NCI-H524 (cell line): ENCODE data around the gene HYAL1.
"Not testable (repeated sequence)": the region's sequence is repeated elsewhere in the genome, so short reads cannot be mapped to it uniquely, and the experiment has no call there.

Experiments
- DNase-seq, 2 experiments: peaks; one replicate each; lab custom pipeline; 2025; lab: John Stamatoyannopoulos, UW

Gene HYAL1

DNA sequence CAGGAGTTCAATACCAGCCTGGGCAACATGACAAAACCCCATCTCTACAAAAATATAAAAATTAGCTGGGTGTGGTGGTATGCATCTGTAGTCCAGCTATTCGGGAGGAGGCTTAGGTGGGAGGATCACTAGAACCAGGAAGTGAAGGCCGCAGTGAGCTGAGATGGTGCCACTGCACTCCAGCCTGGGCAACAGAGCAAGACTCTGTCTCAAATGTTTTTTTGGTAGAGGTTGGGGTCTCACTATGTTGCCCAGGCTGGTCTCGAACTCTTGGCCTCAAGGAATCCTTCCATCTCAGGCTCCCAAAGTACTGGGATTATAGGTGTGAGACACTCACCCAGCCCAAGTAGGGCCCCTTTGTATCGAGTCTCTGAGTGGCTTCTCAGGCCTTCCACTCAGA is 9.3 kb downstream of the HYAL1 start:
- DNase-seq = no peak

DNA sequence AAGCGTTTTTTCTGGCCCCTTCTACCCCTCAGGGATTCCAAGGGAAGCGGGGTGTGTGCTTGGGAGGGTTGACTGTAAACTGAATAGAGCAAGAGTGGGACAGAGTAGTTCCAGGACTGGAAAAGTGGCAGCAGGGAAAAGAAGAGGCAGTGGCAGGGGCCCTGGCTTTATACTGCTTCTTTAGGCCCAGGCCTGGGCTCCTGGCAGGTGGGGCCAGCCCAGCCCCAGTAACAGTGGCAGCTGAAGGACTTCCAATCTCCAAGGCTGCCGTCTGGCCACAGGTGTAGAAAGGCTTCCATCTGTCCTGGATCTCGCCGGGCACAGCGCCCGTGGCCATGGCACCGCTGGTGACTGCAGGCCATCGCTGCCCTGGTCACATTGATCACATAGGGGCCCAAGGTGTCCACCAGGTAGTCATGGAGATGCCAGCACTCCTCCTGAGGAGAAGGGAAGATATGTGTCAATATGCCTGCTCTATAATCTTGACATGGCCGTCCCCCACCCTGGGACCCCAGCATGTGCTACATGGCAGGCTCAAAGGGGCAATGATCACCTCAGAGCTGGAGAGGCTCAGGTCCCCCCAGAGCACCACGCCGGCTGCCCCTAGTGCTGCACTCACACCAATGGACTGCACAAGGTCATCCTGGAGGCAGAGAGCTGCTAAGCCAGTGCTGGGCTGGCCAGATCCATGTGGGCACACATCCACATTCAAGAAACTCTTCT is 10.1 kb downstream of the HYAL1 start:
- no peak for DNase-seq

DNA sequence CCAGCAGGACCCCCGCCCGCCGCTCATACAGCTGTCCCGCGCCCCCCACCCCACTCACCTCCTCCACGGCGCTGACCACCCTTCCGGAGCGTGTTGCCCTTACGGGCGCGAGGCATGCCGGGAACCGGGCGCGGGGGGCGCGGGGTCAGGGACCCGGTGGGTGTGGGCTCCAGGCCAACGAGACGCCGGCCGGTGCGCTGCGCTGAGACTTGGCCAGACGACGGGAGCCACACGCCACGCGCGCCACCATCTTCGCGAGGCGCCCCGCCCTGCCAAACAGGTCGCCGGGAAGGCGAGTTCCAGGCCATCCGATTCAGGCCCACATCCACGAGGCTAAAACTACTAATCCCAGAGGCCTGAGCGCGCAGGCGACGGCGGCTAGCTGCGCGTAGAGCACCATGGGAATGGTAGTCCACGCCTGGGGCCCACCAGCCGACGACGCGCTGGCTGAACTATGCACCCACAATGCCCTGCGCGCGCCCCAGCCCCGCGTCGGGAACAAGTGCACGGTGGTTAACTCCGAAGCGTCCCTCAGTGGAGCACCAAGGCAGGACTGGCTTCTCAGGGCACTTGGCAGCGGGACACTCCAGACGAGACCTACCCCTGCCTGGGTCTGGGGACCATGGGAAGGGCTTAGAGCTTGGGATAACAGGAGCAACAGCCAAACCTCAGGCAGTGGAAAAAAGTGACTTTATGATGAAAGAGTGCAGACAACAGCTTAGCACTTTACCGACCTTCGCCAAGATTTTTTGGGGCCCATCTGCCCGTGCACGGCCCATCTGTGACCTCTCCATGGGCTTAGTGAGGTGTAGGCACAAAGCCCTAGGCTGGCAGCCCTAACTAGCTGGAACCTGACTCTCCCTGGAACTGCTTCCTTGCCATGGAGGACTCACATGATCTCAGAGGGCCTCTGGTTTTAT is 11.0 kb downstream of the HYAL1 start, which contains the start of gene IFRD2:
Gene IFRD2 (minus strand): TSS at position 271 of the 920 bp plus-strand sequence. CDS start 155 bp downstream, at position 116.
- peak; percentile 93 to 97 for DNase-seq

DNA sequence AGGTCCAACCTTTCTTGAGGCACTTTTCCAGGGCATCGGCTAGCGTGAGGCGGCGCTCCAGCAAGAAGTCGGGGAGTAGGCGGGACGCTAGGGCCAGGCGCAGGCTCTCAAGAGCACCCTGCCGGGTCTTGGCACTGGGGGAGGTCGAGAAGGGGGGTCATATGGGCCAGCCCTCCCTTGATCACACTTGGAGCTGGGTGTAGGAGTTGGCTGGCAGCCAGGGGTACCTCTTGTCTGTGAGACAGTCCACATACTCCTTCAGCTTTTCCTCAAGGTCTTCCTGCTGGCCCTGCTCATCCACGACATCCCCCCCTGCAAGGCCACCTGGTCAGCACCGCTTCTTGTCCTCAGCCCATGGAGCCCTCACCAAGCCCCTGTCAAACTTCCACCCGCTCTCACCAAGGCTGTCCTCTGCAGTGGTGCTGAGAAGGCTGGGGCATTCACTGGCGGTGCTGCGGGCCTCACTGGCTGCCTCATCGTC is 13.2 kb downstream of the HYAL1 start:
- no peak for DNase-seq

DNA sequence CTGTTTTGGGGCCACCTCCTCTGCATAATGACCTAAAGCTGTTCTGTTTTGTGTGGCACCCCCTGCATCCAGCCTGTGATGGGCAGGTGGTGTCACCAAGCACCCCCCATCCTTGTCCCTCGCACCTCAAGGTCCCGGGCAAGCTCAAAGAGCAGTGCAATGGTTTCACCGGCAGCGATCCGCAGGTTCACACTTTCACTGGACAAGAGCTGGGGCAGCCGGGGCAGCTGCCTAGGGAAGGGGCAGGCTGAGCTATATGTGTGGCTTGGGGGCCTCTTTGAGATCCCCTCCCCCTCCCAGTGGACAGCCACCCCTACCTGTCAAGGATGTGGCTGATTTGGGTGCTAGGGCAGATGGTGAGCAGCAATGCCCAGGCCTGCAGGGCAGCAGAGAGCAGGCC is 14.2 kb downstream of the HYAL1 start:
- DNase-seq = no peak

DNA sequence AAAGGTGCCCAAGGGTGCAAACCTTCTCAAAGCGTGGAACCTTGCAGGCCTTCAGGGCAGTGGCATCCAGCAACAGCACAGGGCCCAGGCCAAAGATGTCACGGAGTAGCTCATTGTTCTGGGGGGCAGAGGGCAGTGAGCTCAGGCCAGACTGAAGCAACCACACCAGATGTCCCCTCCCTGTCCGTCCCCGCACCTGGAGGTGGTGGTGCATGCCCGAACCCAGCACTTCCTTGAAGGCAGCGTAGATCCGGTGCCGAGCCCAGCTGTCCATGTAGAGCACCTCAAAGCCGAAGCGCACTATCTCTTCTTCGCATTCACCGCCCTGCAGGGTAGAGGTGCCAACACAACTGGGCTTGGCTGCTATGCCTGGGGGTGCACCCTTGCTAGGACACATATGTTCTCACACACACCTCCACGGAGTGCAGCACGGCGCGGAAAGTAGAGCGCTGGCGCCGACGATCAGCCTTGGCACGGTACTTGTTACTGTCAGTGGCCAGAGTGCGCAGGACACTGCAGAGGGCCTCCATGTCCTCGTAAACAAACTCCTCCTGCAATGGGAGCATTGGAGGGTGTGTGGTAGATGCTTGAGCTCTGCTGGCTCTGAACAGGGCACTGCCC is 14.9 kb downstream of the HYAL1 start:
- no peak for DNase-seq

DNA sequence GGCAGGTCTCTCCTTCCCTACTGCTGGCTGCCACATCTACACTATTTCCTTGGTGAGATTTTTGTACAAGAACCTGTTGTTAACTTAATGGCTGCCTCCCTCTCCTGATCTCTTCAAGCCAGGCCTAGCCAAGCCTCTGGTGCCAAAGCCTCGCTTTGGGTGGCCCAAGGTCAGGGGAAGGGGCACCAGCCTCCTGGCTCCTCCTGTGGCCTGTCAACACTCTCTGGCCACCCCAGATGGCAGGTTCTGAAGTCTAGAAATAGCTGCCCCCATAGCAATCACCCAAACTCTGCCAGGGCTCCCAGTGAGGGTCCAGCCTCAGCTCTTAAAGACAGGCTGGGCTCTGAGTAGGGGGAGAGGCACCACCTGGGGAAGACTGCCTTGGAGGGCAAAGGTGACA is 16.1 kb downstream of the HYAL1 start:
- no peak for DNase-seq

DNA sequence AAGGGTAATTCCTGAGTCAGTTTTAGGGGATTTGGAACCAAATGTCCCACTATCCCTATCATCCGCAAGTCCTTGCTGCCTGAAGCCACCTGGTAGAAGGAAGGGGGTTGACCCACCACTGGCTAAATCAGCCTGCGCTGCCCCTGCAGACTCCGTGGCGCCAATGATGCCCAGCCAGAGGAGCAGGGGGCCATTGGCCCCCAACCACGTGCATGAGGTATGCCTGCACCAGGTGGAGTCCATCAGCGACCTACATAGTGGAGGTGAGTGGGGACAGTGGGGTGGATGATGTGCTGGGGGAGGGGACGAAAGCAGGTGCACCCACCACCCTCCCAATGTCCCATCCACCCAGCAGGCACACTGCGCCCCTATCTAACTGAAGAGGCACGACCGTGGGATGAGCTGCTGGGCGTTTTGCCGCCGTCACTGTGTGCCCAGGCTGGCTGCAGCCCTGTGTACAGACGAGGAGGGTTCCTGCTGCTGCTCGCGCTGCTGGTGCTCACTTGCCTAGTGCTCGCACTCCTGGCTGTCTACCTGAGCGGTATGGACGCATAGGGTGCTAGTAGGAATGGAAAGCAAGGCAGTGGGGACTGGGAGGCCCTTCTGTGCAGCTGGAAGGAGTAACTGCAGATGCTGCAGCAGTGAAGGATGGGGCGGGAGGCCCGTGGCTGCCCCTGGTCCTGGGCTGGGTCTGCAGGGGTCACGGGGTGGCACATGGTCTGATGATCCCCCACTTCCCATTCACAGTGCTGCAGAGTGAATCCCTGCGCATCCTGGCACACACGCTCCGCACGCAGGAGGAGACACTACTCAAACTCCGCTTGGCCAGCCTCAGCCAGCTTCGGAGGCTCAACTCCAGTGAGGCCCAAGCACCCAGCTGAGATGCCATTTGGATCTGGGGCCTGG is 16.8 kb downstream of the HYAL1 start:
- DNase-seq = no peak

DNA sequence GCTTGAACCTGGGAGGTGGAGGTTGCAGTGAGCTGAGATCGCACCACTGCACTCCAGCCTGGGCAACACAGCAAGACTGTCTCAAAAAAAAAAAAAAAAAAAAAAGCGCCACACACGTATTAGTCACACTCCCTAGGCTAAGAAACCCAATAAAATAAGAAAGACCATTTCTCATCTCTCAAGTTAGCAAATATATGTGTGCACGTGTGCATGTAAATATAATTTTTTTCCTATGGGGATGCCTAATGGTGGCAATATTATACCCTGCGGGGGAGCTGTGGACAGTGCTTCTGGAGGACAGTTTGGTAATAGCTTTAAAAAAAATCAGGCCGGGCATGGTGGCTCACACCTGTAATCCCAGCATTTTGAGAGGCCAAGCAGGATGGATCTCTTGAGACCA is 19.3 kb downstream of the HYAL1 start:
- not testable (repeated sequence) for DNase-seq

DNA sequence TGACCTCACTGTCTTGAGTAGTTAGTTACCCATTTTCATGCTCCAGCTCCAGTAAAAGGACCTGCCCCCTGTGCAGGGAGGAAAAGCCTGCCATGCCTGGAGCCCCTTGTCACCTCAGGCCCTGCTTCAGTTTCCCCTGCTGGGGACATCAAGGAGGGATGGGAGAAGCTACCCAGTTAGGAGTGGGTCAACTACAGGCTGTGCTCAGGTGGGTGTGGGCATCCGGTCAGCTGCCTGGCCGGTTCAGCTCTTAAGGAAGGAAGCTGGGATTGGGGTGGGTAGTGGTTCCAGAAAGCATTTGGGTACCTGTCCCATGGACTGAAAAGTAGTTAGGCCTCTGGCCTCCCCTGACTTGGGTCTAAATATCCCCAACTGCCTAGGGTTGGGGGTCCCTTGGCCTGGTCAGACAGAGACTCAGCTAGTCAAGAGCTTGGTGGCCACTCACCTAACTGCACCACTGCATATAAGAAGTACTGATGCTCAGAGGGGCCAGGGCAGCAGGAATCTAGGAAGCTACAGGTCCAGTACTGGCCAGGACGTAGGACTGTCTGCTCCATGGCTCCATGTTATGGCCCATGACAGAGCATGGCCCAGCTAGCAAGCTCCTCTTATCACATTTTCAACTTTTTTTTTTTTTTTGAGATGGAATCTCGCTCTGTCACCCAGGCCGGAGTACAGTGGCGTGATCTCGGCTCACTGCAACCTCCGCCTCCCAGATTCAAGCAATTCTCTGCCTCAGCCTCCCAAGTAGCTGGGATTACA is 23.9 kb downstream of the HYAL1 start:
- DNase-seq = no peak

DNA sequence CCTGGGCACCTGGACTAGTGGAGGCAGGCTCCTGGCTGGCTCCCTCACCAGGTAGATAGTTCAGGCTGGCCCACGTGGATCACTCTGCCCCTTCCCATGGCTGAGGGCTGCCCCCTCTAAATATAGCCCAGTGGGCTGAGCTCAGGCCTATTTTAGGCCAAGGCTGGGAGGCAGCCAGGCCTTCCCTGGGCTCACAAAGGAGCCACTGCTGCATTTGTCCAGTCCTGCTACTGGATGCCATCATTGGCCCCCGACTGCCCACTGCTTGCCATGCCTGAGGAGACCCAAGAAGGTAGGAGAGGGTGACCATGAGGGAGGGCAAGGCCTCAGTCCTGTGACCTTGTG is 24.5 kb downstream of the HYAL1 start, which contains the start of gene LSMEM2:
Gene LSMEM2 (plus strand): TSS at position 208 of the 345 bp plus-strand sequence. CDS start 27 bp downstream, at position 235.
- DNase-seq = no peak

DNA sequence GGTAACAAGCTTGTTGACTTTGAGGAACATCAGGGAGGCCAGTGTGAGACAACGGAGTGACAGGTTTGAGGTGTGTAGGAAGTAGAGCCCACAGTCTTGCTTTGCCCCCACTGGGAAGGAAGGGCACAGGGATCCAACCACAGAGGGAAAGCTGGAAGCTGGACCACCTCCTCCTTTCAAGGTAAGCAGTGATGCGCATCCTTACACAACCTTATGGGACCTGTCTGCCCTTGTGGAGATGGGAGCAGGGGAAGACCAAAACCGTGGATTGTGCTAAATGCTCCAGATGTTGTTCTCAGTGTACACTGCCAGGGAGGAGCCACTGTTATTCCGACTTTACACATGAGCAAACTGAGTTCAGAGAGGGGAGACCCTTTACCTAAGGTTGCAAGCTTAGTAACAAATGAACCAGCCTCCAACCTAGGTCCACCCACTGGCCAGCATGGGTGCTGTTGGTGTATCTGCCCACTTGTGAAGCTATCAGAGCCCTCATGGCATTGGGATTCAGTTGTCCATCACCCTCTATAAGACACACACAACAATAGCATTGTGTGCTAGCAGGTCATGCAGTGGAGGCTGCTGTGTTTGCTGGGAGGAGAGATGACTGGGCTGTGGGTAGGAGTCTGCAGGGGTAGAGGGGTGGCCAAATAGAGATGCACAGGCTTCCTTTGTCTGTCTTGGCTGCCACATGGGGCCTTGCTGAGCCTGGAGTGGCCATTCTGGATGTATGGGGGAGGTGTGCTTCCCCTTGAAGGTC is 25.1 kb downstream of the HYAL1 start:
- DNase-seq = no peak

DNA sequence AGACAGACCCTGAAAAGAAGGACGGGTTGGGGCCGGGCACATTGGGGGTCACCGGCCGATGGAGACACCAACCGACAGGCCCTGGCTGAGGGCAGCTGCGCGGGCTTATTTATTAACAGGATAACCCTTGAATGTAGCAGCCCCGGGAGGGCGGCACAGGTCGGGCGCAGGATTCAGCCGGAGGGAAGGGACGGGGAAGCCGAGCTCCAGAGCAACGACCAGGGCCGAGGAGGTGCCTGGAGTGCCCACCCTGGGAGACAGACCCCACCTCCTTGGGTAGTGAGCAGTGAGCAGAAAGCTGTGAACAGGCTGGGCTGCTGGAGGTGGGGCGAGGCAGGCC is 26.6 kb downstream of the HYAL1 start:
- no peak for DNase-seq

DNA sequence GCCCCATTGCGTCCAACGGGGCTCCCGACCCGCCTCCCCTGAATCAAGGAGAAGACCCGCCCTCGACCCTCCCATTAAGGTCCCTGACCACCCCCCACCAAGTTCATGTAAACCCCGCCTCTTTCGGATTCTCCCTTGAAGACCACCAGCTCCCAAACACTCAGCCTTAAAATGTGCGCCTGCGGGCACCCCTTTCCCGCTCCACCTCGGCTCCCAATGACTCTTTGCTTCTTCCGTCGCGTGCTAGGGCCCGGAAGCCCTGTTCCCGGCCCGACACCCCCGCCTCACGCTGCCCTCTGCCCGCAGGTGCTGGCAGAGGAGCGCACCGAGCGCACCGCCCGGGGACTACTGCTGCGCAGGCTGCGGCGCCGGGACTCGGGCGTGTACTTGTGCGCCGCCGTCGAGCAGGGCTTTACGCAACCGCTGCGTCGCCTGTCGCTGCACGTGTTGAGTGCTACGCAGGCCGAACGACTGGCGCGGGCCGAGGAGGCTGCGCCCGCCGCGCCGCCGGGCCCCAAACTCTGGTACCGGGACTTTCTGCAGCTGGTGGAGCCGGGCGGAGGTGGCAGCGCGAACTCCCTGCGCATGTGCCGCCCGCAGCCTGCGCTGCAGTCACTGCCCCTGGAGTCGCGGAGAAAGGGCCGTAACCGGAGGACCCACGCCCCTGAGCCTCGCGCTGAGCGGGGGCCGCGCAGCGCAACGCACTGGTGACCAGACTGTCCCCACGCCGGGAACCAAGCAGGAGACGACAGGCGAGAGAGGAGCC is 27.2 kb downstream of the HYAL1 start:
- DNase-seq = no peak

DNA sequence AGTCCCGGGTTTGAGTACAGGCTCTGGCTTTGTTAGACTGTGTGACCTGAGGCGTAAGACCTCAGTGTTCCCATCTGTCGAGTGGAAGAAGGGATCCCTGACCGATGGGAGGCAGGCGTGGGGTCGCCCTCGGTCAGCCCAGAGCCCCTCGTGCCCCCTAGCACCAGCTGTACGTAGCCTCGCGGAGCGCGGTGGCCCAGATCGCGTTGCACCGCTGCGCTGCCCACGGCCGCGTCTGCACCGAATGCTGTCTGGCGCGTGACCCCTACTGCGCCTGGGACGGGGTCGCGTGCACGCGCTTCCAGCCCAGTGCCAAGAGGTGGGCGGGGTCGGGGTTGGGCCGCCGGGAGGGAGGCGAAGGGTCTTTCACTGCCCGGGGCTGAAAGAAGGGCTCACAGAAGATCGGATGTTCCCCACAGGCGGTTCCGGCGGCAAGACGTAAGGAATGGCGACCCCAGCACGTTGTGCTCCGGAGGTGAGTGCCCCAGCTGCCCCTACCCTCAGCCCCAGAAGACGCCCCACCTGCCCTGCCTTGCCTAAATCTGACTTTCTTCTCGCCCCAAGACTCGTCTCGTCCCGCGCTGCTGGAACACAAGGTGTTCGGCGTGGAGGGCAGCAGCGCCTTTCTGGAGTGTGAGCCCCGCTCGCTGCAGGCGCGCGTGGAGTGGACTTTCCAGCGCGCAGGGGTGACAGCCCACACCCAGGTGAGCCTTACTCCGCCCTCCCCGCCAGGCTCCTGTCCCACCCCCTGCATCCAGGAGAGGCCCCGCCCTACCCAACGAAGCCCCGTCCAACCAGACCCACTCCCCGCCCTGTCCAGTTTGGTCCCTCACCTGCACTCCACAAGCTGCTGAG is 28.0 kb downstream of the HYAL1 start:
- DNase-seq = no peak

DNA sequence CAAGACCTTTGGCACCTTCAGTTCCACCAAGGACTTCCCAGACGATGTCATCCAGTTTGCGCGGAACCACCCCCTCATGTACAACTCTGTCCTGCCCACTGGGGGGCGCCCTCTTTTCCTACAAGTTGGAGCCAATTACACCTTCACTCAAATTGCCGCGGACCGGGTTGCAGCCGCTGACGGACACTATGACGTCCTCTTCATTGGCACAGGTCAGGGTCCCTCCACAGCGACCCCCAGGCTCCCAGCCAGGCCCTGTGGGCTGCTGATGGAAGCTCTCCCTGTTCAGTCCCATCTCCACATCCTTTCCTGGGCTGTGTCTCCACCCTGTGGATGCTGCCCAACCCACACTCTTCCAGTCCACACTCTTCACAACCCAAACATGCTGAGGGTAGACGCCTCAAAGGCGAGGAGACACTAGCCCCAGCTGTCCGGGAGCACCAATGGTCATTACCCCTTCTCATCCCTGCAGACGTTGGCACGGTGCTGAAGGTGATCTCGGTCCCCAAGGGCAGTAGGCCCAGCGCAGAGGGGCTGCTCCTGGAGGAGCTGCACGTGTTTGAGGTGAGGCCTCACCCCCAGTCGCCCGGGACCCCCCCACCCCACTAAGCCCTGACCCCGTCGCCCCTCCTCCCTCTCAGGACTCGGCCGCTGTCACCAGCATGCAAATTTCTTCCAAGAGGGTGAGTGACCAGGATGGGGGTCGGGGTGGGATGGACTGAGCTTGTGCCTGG is 28.8 kb downstream of the HYAL1 start:
- peak; percentile 33 to 56 for DNase-seq

DNA sequence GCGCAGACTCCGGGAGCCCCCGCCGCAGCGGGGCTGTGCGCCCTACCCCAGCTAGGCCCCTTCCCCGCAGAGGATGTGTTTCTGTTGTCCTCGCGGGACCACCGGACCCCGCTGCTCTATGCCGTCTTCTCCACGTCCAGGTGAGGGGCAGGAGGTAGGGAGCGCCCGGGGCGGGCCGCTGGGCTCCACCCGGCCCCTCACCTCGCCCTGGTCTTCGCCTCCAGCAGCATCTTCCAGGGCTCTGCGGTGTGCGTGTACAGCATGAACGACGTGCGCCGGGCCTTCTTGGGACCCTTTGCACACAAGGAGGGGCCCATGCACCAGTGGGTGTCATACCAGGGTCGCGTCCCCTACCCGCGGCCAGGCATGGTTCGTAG is 29.7 kb downstream of the HYAL1 start:
- no peak for DNase-seq
